Thyroid gland (tissue), 4 donors: ENCODE measurements around the gene MUTYH. TPM values are rescaled to one million over a fixed set of nuclear protein-coding genes. Genes with fewer than 3 reads are reported as not detected.

ENCODE experiments used
- DNase-seq, 2 donors: peaks; one replicate each; pipeline ENCODE4 v3.0.0-alpha.2; 2019
- H3K27ac ChIP-seq, 3 donors: fragments of 200-600 bp; sonication (generic); 1 replicate in 2 of 3; 2 replicates in 1 of 3; pipeline ENCODE4 v1.5.1; 2016 to 2019; ENCODE audit warnings: mild to moderate bottlenecking in 1 of 3, moderate library complexity in 1 of 3
- H3K27me3 ChIP-seq: fragments of 200-600 bp; sonication (generic); one replicate; pipeline ENCODE4 v1.5.1; 2019
- H3K36me3 ChIP-seq, 2 donors: fragments of 200-600 bp; sonication (generic); one replicate each; pipeline ENCODE4 v1.5.1; 2016 to 2019
- H3K4me1 ChIP-seq, 2 donors: fragments of 200-600 bp; sonication (generic); one replicate each; pipeline ENCODE4 v1.5.1; 2017 to 2019
- H3K4me3 ChIP-seq, 3 donors: fragments of 200-600 bp; sonication (generic); replicated peaks in 1 of 3; 1 replicate in 2 of 3; 2 replicates in 1 of 3; pipeline ENCODE4 v1.5.1; 2016; ENCODE audit warnings: mild to moderate bottlenecking in 1 of 3
- H3K9me3 ChIP-seq: fragments of 200-600 bp; sonication (generic); one replicate; pipeline ENCODE4 v1.5.1; 2017
- POLR2A ChIP-seq, 2 donors: fragments of 450-650 bp; IDR thresholded peaks; one replicate each; pipeline ENCODE4 v1.6.1; 2017; ENCODE audit warnings: antibody characterized with exemption in 2 of 2, mild to moderate bottlenecking in 2 of 2, moderate library complexity in 1 of 2
- WGBS, 2 donors: methylation state at CpG; one replicate each; pipeline ENCODE4 v1.1.5; 2017; 5-methylcytosine and 5-hydroxymethylcytosine counted together
- intact Hi-C: fragments of 100-400 bp; cut with DNase I; formaldehyde crosslinking; loops from one replicate; pipeline ENCODE4 v1.15.1; 2023
- total RNA-seq, 4 donors: library from RNA; depleted of rRNA; stranded (reverse); fragments of >200 nt; gene quantifications; one replicate each; pipeline ENCODE4 v1.2.3, GENCODE V29; 2016
- TF ChIP-seq, protein P1 (sequence below), 6 experiments: fragments of 200-600 bp in 3 of 6; fragments of 450-650 bp in 3 of 6; sonication (generic) in 3 of 6; IDR thresholded peaks; one replicate each; pipeline ENCODE4 v1.5.1; 2016 to 2019; ENCODE audit warnings: antibody characterized with exemption in 6 of 6, mild to moderate bottlenecking in 2 of 6, inconsistent platforms in 1 of 6, moderate library complexity in 1 of 6

Gene MUTYH
- total RNA-seq, 4 donors from 2014 or later, result 23.7 to 45.9 (median 31.7) TPM

DNA sequence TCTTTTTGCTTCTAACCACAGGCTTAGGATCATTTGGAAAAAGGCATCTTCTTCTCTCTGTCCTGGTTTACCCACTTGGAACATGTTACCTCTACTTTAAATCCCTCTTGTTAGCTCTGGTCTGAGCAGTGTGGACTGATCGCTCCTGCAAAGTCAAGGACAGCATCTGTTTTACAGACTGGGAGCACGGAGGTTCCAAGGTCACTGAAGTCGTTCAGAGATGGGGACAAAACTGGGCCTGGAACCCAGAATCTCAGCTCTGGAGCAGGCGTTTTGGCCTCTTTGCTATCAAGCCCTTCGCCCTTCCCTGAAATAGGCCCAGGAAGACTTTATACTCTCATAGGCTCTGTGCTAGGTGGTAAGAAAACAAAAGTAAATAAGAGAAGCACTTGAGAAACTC lies 11.3 kb upstream of the MUTYH start:
- 87 to 89% methylated on average over 5 of the region's 5 CpGs for WGBS, 2 donors

DNA sequence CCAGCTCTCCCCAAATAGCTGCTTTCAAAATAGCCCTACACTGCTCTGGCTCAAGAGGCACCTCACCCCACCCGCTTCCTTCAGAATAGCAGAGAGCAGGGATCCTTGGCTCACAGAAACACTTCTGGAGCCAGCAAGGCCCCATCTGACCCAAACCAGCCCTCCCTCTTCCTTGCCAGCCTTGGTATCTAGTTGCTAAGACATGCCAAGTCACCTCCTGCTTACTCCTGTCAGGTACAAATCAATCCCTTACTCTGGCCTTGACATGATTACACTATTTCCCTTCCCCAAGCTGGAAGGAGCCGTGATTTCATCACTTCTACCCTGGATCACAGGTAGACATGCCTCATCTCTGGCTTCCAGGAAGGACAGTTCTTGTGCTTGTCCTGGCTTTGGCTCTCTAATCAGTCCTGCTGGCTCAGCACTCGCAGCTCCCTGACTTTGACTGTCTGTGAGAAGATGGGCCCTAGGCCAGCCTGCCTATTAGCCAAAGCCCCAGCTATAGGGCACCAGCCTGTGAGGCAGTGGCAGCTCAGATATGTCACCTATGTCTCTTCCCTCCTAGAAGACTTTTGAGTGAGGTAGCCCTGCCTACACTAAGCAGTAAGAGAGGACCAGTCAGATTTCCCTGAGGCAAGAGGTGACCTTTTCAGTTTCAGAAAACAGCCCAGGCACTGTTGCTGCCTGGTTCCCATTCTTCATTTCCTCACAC lies 8.9 kb upstream of the MUTYH start:
- intact Hi-C loops, result no loop called here
- Histone ChIP-seq H3K4me1 (peaks cover 18 to 42% of the 10 kb centered on the region in 2 donors), H3K36me3 (peaks cover 2 to 4% of the 10 kb centered on the region in 2 donors), H3K27ac (peak overlapping the region; percentile 61 to 90 (median 76)), H3K27me3 (no peaks in the 10 kb centered on the region), H3K4me3 (no peak overlapping the region), H3K9me3 (no peaks in the 10 kb centered on the region)
- TF ChIP-seq POLR2A (IDR thresholded peaks at IDR 0.05), result no peak
- TF ChIP-seq, protein P1, sequence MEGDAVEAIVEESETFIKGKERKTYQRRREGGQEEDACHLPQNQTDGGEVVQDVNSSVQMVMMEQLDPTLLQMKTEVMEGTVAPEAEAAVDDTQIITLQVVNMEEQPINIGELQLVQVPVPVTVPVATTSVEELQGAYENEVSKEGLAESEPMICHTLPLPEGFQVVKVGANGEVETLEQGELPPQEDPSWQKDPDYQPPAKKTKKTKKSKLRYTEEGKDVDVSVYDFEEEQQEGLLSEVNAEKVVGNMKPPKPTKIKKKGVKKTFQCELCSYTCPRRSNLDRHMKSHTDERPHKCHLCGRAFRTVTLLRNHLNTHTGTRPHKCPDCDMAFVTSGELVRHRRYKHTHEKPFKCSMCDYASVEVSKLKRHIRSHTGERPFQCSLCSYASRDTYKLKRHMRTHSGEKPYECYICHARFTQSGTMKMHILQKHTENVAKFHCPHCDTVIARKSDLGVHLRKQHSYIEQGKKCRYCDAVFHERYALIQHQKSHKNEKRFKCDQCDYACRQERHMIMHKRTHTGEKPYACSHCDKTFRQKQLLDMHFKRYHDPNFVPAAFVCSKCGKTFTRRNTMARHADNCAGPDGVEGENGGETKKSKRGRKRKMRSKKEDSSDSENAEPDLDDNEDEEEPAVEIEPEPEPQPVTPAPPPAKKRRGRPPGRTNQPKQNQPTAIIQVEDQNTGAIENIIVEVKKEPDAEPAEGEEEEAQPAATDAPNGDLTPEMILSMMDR (IDR thresholded peaks at IDR 0.05), result no peak
- whole genome bisulfite sequencing, 2 donors, result 24 to 26% methylated on average over 3 of the region's 3 CpGs
- peak; percentile 85 for DNase-seq

More for the DNA sequence above, 11.3 kb upstream of the MUTYH start:
- Histone ChIP-seq H3K4me1 (peaks cover 18 to 42% of the 10 kb centered on the region in 2 donors), H3K9me3 (no peaks in the 10 kb centered on the region), H3K36me3 (no peaks in the 10 kb centered on the region), H3K27me3 (no peaks in the 10 kb centered on the region), H3K4me3 (no peak overlapping the region), H3K27ac (no peak overlapping the region)
- intact Hi-C loops, result no loop called here
- TF ChIP-seq POLR2A (IDR thresholded peaks at IDR 0.05), result no peak
- DNase-seq, result no peak

DNA sequence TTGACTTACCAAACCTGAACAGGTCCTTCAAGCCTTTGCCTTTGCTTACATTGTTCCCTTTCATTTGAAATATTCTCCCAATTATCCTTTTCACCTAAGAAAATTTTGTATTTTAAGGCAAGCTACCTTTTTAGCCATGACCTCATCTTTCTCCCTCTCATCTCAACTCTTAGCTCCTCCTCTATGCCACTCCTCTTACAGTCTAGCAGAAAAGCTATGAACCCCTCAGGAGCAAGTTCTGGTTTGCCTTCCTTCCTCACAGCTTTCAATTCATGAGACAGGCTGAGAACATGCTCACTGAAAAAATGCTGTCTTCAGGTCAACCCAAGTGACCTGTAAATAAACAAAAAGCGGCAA lies 8.3 kb upstream of the MUTYH start:
- no peak overlapping the region for H3K4me3 ChIP-seq
- no peaks in the 10 kb centered on the region for H3K9me3 ChIP-seq
- peaks cover 18 to 42% of the 10 kb centered on the region in 2 donors for H3K4me1 ChIP-seq
- TF ChIP-seq POLR2A (IDR thresholded peaks at IDR 0.05), result peak in 1 of 2 donors; percentile 9
- TF ChIP-seq, protein P1 (IDR thresholded peaks at IDR 0.05), result no peak
- peak overlapping the region; percentile 61 to 90 (median 76) for H3K27ac ChIP-seq
- peaks cover 8 to 9% of the 10 kb centered on the region in 2 donors for H3K36me3 ChIP-seq
- 8 to 24% methylated on average over 1 of the region's 1 CpG for WGBS, 2 donors
- H3K27me3 ChIP-seq, result no peaks in the 10 kb centered on the region
- intact Hi-C loops, result no loop called here
- DNase-seq, result no peak

DNA sequence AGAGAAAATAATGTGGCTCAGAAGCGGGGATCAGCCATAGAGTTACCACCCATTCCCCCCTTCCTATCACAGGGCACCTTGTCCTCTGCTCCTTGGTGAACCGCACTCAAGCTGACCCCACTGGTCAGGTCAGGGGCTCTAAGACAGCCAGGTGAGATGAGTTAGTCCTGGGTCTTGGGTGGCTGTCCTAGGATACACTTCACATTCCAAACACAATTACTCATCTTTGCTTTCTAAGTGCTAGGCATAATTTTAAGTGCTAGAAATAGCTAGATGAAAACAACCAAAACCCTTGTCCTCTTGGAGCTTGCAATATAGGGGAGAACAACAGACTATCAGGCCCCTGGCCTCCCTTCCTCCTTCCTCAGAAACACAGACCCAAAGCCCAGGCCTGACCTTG lies 7.8 kb upstream of the MUTYH start:
- peak overlapping the region; percentile 61 to 90 (median 76) for H3K27ac ChIP-seq
- intact Hi-C loops, result no loop called here
- WGBS, 2 donors, result 90 to 97% methylated on average over 2 of the region's 2 CpGs

DNA sequence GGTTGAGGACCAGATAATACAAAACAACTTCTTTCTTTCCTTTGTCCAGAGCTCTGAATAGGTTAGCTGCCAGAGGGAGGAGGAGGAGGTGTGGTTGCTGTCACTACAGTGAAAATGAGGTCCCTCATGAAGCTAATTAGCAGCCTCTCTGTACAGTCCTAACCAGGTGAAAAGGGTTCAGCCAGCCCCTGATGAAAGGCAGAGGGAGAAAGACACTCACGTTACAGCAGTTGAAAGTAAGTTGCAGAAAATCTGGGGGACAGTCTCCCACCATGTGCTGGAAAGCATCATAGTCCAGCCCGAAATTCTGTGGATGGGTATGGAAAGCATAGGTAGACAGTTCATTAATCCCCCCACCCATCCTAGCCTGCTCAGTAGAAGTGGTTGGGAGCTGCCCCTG lies 6.2 kb upstream of the MUTYH start:
- 81 to 93% methylated on average over 2 of the region's 2 CpGs for WGBS, 2 donors
- H3K36me3 ChIP-seq, result peaks cover 24 to 28% of the 10 kb centered on the region in 2 donors
- no peaks in the 10 kb centered on the region for H3K27me3 ChIP-seq

More for the DNA sequence above, 7.8 kb upstream of the MUTYH start:
- TF ChIP-seq, protein P1 (IDR thresholded peaks at IDR 0.05), result no peak
- TF ChIP-seq POLR2A (IDR thresholded peaks at IDR 0.05), result no peak
- H3K27me3 ChIP-seq, result no peaks in the 10 kb centered on the region
- no peaks in the 10 kb centered on the region for H3K9me3 ChIP-seq
- H3K36me3 ChIP-seq, result peaks cover 13 to 15% of the 10 kb centered on the region in 2 donors
- no peak overlapping the region for H3K4me3 ChIP-seq
- no peak for DNase-seq
- peaks cover 18 to 42% of the 10 kb centered on the region in 2 donors for H3K4me1 ChIP-seq

More for the DNA sequence above, 6.2 kb upstream of the MUTYH start:
- intact Hi-C loops, result no loop called here
- peaks cover 18 to 48% of the 10 kb centered on the region in 2 donors for H3K4me1 ChIP-seq
- DNase-seq, result no peak
- no peaks in the 10 kb centered on the region for H3K9me3 ChIP-seq
- TF ChIP-seq, protein P1 (IDR thresholded peaks at IDR 0.05), result no peak
- TF ChIP-seq POLR2A (IDR thresholded peaks at IDR 0.05), result no peak
- no peak overlapping the region for H3K27ac ChIP-seq
- no peak overlapping the region for H3K4me3 ChIP-seq
